K562 (cell line): ENCODE measurements around the gene RHOF. TPM values are rescaled to one million over a fixed set of nuclear protein-coding genes. Genes with fewer than 3 reads are reported as not detected.
A peak's percentile ranks its signal among the peaks of the same experiment; 100 is the strongest.

ENCODE experiments used
- ARID1B ChIP-seq: fragments of 450-650 bp; IDR thresholded peaks from 2 replicates; pipeline ENCODE4 v1.6.1; 2016; ENCODE audit warnings: antibody characterized with exemption, mild to moderate bottlenecking, inconsistent platforms
- ESRRB ChIP-seq: fragments of 250-450 bp; sonication (Bioruptor Pico); IDR thresholded peaks from 2 replicates; pipeline ENCODE4 v1.5.0; 2020; ENCODE audit warnings: mild to moderate bottlenecking, moderate library complexity, borderline replicate concordance
- HDAC3 ChIP-seq: fragments of 450-650 bp; IDR thresholded peaks from 2 replicates; pipeline ENCODE4 v1.6.1; 2018; ENCODE audit warnings: borderline replicate concordance, mild to moderate bottlenecking, moderate library complexity; ENCODE audit not compliant: partially characterized antibody
- KDM1A ChIP-seq, 2 experiments: fragments of 450-650 bp; IDR thresholded peaks; 2 replicates each; pipeline ENCODE4 v1.6.1; 2016; ENCODE audit warnings: mild to moderate bottlenecking in 2 of 2
- KDM4B ChIP-seq, 2 experiments: fragments of 450-650 bp in 1 of 2; sonication (generic) in 1 of 2; IDR thresholded peaks; 2 replicates each; pipeline ENCODE4 v1.6.1; 2016 to 2017; ENCODE audit warnings: borderline replicate concordance in 2 of 2, antibody characterized with exemption in 1 of 2, low read depth in 1 of 2, mild to moderate bottlenecking in 1 of 2
- MGA ChIP-seq: fragments of 450-650 bp; IDR thresholded peaks from 2 replicates; pipeline ENCODE4 v1.6.1; 2016; ENCODE audit warnings: mild to moderate bottlenecking, moderate library complexity
- NFYB ChIP-seq: IDR thresholded peaks from 2 replicates; pipeline ENCODE4 v1.6.1; 2011; ENCODE audit warnings: mild to moderate bottlenecking, moderate library complexity; ENCODE audit not compliant: insufficient read length; ENCODE audit errors: extremely low read depth
- PCBP2 ChIP-seq: fragments of 200-400 bp; formaldehyde crosslinking; IDR thresholded peaks from 2 replicates; pipeline ENCODE4 v1.6.1; 2018; ENCODE audit warnings: low read length, low read depth, mild to moderate bottlenecking, moderate library complexity; ENCODE audit not compliant: poor library complexity, severe bottlenecking
- RBM39 ChIP-seq: fragments of 200-400 bp; formaldehyde crosslinking; optimal IDR thresholded peaks from 2 replicates; pipeline ENCODE3; 2018; ENCODE audit warnings: low read depth, low read length
- ZNF316 ChIP-seq: fragments of 450-650 bp; IDR thresholded peaks from 2 replicates; pipeline ENCODE4 v1.6.1; 2016
- ZNF584 ChIP-seq: fragments of 200-800 bp; sonication (Bioruptor generic); IDR thresholded peaks from 2 replicates; pipeline ENCODE4 v1.6.1; 2016; ENCODE audit warnings: low read depth, mild to moderate bottlenecking, missing genetic modification characterization, missing compliant biosample characterization
- ZNF707 ChIP-seq: fragments of 250-450 bp; sonication (Bioruptor Pico); conservative IDR thresholded peaks from 2 replicates; pipeline ENCODE4 v1.8.0; 2022; ENCODE audit warnings: inconsistent platforms, mild to moderate bottlenecking, moderate library complexity
- ZNF830 ChIP-seq: fragments of 250-450 bp; sonication (Bioruptor Pico); IDR thresholded peaks from 2 replicates; pipeline ENCODE4 v1.5.0; 2021; ENCODE audit warnings: mild to moderate bottlenecking
- polyA plus RNA-seq, 8 experiments: library from polyadenylated mRNA; depleted of rRNA in 4 of 8; stranded (reverse) in 5 of 8; unstranded in 3 of 8; fragments of >200 nt; fragmentation: Nextera tagmentation in 2 of 8; fragmentation: Illumina TruSeq in 1 of 8; extraction: Ambion mirVana in 2 of 8; extraction: Trizol in 1 of 8; gene quantifications; 2 replicates each; pipeline versions ENCODE4 v1.2.1 to v1.2.3, GENCODE V29; 2011 to 2014; ENCODE audit warnings: inconsistent platforms in 1 of 8, missing spikeins in 1 of 8
- total RNA-seq, 7 experiments: library from RNA; depleted of rRNA in 6 of 7; stranded (reverse); fragments of >200 nt in 6 of 7; fragmentation: Illumina TruSeq in 2 of 7; extraction: Trizol in 2 of 7; gene quantifications; 2 replicates each; pipeline versions ENCODE4 v1.2.1 to v1.2.3, GENCODE V29; 2011 to 2021; ENCODE audit warnings: low replicate concordance in 1 of 7
- TF ChIP-seq, protein P1 (sequence below): fragments of 250-450 bp; sonication (Bioruptor Pico); IDR thresholded peaks from 2 replicates; pipeline ENCODE4 v1.5.0; 2020; ENCODE audit warnings: mild to moderate bottlenecking, borderline replicate concordance

The RHOF gene
- total and polyA plus RNA-seq, 9 of the 15 experiments (the other 6 are each of a cell fraction or from before 2014, with no cell fraction given): 0.13 to 10.1 (median 4.0) TPM

DNA sequence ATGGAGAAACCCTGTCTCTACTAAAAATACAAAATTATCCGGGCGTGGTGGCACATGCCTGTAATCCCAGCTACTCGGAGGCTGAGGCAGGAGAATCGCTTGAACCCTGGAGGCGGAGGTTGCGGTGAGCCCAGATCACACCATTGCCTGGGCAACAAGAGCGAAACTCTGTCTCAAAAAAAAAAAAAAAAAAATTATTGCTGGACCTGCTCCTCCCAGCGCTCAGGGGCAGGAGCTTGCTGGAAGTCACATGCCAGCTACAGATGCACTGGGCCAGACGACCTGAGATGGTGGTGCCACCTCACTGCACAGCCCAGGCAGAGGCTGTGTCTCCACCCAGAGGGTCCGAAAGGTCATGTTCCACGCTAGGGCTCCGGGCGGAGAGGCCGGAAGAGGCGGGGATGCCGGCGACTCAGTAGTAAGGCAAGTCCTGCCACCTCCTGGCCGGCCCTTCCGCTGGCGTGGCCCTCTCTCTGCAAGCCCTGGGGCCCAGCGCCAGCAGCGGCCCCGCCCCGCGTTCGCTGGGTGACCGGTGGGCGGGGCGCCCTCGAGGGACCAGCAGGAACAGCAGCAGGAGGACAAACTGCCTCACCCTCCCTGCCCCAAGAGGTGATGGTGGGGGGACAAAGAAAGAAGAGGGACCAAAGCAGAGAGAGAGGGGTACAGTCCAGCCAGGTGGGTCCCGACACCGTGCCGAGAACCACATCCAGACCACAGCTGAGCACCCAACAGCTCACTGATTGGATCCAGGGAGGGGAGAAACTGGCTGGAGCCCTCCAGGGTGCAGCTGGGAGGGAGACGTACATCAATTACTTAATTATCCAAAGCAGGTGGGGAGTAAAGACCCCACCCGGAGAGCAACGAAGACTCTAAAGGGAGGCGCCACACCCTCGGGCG, 3.6 kb upstream of the RHOF start (continued):
- TF ChIP-seq ZNF316 (no peak), ZNF830 (CRISPR knock-in tag) (no peak), KDM1A (IDR thresholded peaks at IDR 0.05) (no peak), HDAC3 (no peak), MGA (no peak), PCBP2 (no peak), ESRRB (CRISPR knock-in tag) (no peak), NFYB (no peak), KDM4B (IDR thresholded peaks at IDR 0.05; ENCODE audit: borderline replicate concordance in 2 of 2, low read depth in 1 of 2) (0 out of 4 replicates have a peak, but pooled peaks of 1 of the 2 experiments have one; percentile 26), RBM39 (no peak), ZNF584 (CRISPR knock-in tag) (no peak), ZNF707 (no peak), ARID1B (no peak; the same call in 1 of the 2 replicates)
- TF ChIP-seq, protein P1, sequence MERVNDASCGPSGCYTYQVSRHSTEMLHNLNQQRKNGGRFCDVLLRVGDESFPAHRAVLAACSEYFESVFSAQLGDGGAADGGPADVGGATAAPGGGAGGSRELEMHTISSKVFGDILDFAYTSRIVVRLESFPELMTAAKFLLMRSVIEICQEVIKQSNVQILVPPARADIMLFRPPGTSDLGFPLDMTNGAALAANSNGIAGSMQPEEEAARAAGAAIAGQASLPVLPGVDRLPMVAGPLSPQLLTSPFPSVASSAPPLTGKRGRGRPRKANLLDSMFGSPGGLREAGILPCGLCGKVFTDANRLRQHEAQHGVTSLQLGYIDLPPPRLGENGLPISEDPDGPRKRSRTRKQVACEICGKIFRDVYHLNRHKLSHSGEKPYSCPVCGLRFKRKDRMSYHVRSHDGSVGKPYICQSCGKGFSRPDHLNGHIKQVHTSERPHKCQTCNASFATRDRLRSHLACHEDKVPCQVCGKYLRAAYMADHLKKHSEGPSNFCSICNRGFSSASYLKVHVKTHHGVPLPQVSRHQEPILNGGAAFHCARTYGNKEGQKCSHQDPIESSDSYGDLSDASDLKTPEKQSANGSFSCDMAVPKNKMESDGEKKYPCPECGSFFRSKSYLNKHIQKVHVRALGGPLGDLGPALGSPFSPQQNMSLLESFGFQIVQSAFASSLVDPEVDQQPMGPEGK (CRISPR knock-in tag): no peak
